SHP77 (cell line): ENCODE measurements around the gene VTCN1.
"Not testable (repeated sequence)": the region's sequence is repeated elsewhere in the genome, so short reads cannot be mapped to it uniquely, and the experiment has no call there.

ENCODE experiments used
- DNase-seq, 2 experiments: peaks; one replicate each; lab custom pipeline; 2025; lab: John Stamatoyannopoulos, UW

VTCN1 gene, protein sequence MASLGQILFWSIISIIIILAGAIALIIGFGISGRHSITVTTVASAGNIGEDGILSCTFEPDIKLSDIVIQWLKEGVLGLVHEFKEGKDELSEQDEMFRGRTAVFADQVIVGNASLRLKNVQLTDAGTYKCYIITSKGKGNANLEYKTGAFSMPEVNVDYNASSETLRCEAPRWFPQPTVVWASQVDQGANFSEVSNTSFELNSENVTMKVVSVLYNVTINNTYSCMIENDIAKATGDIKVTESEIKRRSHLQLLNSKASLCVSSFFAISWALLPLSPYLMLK

DNA sequence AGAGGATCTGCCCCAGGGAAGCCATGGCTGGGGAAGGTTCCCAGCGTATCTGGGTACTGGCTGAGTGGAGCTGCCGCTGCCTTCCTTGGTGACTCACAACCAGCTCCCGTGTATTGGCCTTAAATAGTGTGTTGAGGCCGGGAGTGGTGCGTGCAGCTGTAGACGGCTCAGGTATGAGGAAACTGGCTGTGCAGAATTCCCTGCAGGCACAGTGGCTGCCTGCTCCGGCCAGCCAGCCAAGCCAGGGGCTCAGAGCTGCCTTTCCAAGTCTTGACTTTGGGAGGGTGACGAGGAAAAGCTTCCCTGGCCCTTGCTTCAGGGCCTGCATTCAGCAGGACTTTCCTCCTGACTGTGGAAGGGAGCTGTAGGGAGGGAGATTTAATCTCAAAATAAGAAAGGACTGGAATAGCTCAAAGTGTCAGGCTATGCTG lies at the start of gene VTCN1:
TSS of gene VTCN1 (minus strand) at position 97 of the 431 bp plus-strand sequence. CDS start at position 25, 72 bp downstream.
- DNase-seq = no peak

DNA sequence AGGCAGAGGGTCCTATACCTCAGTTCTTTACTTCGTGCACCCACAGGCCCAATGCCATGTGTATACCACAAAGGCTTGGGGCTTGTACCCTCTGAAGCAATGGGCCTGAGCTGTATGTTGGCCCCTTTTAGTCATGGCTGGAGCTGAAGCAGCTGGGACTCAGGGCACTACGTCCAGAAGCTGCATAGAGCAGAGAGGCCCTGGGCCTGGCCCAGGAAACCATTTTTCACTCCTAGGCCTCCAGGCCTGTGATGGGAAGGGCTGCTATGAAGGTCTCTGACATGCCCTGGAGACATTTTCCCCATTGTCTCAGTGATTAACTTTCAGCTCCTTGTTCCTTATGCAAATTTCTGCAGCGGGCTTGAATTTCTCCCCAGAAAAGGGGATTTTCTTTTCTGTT lies 48.1 kb upstream of the VTCN1 start:
- DNase-seq = no peak

DNA sequence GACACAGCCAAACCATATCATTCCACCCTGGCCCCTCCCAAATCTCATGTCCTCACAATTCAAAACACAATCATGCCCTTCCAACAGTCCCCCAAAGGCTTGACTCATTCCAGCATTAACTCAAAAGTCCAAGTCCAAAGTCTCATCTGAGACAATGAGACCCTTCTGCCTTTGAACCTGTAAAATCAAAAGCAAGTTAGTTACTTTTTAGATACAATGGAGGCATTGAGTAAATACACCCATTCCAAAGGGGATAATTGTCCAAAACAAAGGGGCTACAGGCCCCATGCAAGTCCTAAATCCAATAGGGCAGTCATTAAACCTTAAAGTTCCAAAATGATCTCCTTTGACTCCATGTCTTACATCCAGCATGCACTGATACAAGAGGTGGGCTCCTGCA lies 47.3 kb upstream of the VTCN1 start:
- not testable (repeated sequence) for DNase-seq

GRCh38 chr1:117257291-117257690 lies 46.6 kb upstream of the VTCN1 start:
- no peak for DNase-seq

GRCh38 chr1:117250061-117250606 lies 39.4 kb upstream of the VTCN1 start:
- no peak for DNase-seq

DNA sequence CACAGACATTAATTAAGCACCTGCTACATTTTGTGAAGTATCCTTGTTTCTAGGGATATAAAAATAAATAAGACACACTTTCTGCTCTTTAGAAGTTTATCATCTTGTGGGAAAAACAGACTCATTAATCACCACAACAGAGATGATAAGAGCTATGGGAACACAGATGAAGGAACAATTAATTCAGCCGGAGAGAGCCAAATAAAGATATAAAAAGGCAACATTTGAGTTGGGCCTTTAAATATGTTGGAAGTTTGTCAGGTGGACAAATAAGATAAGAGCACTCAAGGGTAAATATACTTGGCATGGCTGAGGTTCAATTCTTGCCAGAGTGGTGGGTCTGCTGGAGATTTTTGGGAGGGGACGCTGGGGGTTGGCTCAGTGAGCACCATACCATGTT lies 34.2 kb upstream of the VTCN1 start:
- no peak for DNase-seq

DNA sequence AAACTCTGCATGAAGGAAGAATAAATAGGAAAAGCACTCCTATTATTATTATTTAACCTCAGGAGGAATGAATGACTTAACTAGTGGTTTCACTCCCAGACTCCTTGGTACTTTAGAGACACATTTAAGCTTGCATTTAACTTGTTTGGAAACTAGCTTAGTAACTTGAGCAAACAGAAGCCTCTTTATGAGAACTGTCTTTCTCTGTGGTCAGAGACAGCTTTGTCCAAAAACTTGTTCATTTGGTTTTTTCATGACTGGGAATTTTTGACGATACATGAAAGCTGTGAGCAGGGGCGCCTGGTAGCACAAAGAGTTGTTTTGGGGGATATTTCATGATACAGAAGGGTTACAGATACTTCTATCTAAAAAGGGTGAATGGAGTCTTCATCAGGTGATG lies 33.6 kb upstream of the VTCN1 start:
- no peak for DNase-seq

GRCh38 chr1:117241512-117241911 lies 30.8 kb upstream of the VTCN1 start:
- no peak for DNase-seq

- DNase-seq = no peak
These were observed 29.8 kb upstream of the VTCN1 start for GRCh38 chr1:117240547-117240946.

GRCh38 chr1:117239467-117239866 lies 28.7 kb upstream of the VTCN1 start:
- no peak for DNase-seq

- no peak for DNase-seq
These were observed 27.1 kb upstream of the VTCN1 start for GRCh38 chr1:117237726-117238381.

GRCh38 chr1:117235863-117236465 lies 25.2 kb upstream of the VTCN1 start:
- DNase-seq = no peak

DNA sequence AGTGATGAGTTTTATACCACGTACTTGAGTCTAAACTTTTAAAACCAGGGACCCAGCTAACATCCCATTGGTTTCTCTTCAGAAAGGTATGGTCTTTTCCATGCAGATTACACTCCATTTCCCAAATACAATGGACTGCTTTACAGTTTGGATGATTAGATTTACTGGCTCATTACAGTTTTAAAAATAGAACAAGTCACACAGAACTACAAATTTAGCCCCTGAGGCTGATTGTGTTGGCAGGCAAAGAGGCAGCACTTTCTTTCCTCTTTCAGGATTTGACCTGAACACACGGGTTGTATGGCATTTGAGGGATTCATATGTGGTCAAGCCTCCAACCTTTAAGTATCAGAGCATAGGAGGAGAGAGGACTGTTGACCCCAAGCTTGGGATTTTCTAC lies 21.8 kb upstream of the VTCN1 start:
- no peak for DNase-seq

GRCh38 chr1:117231748-117232373 lies 21.1 kb upstream of the VTCN1 start:
- DNase-seq = no peak

DNA sequence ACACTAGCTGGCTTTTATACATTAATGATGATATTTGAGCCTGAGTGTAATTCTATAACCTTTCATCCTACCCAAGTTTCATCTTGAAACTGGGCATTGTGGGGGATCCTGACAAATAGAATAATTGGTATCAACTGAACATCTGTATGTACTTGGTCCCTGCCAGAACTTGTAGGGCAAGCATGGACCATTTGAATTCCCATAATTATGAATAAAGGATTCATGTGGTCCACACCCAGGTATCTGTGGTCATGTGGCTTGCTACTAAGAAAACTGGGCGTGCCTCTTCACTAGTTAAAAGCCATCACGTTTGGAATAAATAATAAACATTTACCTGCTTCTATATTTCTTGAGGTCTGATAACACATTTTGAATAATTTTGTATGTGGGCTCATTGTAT lies 20.6 kb upstream of the VTCN1 start:
- no peak for DNase-seq

DNA sequence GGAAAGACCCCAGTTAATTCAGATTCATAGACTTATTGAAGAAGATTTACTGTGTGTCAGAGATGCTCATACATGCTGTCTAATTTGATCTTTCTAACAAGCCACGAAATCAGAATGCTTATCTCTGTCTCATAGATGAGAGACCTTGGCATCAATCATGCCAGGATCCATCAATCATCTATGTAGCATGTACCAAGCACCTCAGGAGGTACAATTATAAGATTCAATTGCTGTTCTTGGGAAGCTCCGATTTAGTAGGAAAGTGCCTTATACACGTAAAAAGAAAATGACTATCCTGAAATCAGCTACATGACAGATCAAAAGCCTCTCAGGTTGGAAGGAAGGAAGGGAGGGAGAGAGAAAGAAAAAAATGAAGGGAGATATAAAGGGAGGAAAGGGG lies 18.5 kb upstream of the VTCN1 start:
- no peak for DNase-seq

DNA sequence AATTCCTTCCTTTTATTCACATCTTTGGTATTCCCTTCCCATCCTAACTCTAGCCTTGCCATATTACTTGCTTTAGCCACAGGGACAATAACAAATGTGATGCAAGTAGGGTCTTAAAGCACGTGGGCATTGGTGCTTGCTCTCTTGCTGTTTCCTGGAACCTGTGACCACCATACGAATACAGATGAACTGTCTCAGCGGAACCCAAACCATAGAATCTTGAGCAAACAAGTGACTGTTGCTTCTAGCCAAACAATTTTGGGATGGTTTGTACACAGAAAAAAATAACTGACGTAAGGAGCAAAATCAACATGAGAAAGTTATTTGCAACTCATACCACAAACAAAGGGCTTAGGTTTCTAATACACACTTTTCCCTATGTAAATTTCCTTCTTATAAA lies 15.2 kb upstream of the VTCN1 start:
- DNase-seq = no peak

DNA sequence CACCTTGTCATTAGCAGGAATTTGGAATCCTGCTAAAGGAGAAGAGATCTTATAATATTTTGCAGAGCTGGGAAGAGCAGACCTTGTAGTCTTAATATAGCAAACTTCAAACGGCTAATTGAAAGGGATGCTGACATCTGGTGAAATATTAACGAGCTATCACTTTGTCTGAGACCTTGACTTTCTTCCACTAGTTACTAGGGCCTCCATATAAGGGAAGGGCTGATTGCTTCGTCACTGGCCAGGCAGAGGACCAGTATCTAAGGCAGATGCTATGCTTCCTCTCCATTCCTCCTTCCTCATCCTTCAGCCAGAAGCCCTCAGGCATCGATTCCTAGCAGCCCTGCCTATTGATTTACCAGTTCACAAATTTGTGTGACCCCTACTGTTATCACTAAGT lies 6.0 kb upstream of the VTCN1 start:
- no peak for DNase-seq

DNA sequence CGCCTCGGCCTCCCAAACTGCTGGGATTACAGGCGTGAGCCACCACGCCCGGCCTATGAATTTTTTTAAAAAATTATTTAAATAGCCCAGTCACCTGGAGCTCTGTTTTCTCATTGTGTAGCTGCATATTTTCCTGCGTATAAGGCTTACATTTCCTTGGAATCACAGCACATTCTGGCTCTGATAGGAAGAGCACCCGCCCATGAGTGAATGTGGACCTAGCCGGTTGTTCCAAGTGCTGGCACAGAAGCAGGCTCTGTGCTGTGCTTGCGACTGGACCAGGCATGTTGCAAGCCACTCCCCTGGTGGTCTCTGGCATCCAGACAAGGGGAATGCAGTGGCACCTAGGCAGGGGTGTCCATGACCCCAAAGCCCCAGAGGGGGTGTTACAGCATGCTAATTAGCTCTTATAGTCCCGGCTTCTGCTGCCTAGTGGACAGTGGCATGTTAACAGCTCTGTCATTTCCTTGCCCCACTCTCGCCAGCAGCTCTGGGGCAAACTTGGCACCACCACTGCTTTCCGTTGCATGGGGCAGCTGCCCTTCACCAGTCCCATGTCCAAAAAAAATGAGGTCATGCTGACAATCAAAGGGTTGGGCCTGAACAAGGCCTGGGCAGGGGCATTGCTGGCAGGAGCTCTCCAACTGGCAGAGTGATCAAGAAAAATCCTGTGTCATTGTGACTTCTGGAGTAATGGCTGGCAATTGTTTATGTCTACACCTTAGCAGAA lies 5.2 kb upstream of the VTCN1 start:
- no peak for DNase-seq

GRCh38 chr1:117215019-117215418 lies 4.3 kb upstream of the VTCN1 start:
- no peak for DNase-seq

DNA sequence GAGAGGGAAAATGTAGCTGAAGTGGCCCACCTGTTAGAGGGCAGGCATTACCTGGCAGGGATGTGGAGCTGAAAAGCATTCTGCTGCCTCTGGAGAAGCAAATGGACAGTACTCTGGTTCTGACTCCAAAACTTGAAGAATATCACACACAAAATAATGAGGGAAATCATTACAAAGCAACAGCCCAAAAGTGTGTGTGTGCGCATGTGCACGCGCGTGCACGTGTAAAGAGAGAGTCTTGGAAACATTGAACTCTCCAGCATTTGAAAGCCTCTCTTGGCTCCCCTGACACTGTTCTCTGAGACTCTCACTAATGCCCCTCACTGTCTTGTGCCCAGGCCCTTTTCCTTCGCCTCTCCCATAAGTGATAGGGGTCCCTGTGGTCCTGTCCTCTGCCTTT lies 2.3 kb upstream of the VTCN1 start:
- DNase-seq = no peak

- no peak for DNase-seq
These were observed 341 bp downstream of the VTCN1 start for GRCh38 chr1:117210386-117210785.
